ENCODE data around the gene PARD6G.

DNA sequence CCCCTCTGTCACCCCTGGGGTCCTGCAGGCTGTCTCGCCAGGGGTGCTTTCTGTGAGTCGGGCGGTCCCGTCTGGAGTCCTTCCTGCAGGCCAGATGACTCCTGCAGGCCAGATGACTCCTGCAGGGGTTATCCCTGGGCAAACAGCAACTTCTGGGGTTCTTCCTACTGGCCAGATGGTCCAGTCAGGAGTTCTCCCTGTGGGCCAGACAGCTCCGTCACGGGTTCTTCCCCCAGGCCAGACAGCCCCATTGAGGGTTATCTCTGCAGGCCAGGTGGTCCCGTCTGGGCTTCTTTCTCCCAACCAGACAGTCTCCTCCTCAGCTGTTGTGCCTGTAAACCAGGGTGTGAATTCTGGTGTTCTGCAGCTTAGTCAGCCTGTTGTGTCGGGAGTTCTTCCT, 110.6 kb downstream of the PARD6G start:
- TF ChIP-seq, protein P1, sequence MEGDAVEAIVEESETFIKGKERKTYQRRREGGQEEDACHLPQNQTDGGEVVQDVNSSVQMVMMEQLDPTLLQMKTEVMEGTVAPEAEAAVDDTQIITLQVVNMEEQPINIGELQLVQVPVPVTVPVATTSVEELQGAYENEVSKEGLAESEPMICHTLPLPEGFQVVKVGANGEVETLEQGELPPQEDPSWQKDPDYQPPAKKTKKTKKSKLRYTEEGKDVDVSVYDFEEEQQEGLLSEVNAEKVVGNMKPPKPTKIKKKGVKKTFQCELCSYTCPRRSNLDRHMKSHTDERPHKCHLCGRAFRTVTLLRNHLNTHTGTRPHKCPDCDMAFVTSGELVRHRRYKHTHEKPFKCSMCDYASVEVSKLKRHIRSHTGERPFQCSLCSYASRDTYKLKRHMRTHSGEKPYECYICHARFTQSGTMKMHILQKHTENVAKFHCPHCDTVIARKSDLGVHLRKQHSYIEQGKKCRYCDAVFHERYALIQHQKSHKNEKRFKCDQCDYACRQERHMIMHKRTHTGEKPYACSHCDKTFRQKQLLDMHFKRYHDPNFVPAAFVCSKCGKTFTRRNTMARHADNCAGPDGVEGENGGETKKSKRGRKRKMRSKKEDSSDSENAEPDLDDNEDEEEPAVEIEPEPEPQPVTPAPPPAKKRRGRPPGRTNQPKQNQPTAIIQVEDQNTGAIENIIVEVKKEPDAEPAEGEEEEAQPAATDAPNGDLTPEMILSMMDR (IDR thresholded peaks at IDR 0.05) = no peak
- TF ChIP-seq POLR2A (IDR thresholded peaks at IDR 0.05) = no peak

Data from thyroid gland (tissue), 4 donors.